Neural crest cell (in vitro differentiated cells): ENCODE measurements around the gene PRKN. TPM values are rescaled to one million over a fixed set of nuclear protein-coding genes. Genes with fewer than 3 reads are reported as not detected.

Source experiments
- DNase-seq: peaks from one replicate; pipeline ENCODE4 v3.0.0; 2021; ENCODE audit warnings: low read depth, mixed read lengths, low spot score
- H3K27ac Mint-ChIP-seq: one replicate; pipeline ENCODE4 v1.8.0; 2021; ENCODE audit warnings: mild to moderate bottlenecking, mixed read lengths; ENCODE audit not compliant: unreplicated experiment
- H3K27me3 Mint-ChIP-seq: 2 replicates; pipeline ENCODE4 v1.8.0; 2021; ENCODE audit warnings: low read depth, mild to moderate bottlenecking, mixed read lengths
- H3K36me3 Mint-ChIP-seq: 2 replicates; pipeline ENCODE4 v1.8.0; 2021; ENCODE audit warnings: low read depth, mild to moderate bottlenecking, mixed read lengths
- H3K4me1 Mint-ChIP-seq: 2 replicates; pipeline ENCODE4 v1.8.0; 2021; ENCODE audit warnings: mixed read lengths
- H3K4me3 Mint-ChIP-seq: one replicate; pipeline ENCODE4 v1.8.0; 2021; ENCODE audit warnings: mild to moderate bottlenecking, mixed read lengths
- H3K9me3 Mint-ChIP-seq: 2 replicates; pipeline ENCODE4 v1.8.0; 2021; ENCODE audit warnings: mixed read lengths
- CTCF ChIP-seq: fragments of 200-600 bp; sonication (generic); conservative IDR thresholded peaks from 2 replicates; pipeline ENCODE4 v1.5.0; 2021; ENCODE audit warnings: antibody characterized with exemption, mild to moderate bottlenecking
- total RNA-seq: library from RNA; stranded (reverse); gene quantifications from 2 replicates; pipeline ENCODE4 v1.2.1, GENCODE V29; 2021

Gene PRKN
- total RNA-seq, 1 donor from 2014 or later, result 3.2 TPM

- H3K27me3 Mint-ChIP-seq, result no peaks in the 10 kb centered on the region
- H3K36me3 Mint-ChIP-seq, result no peaks in the 10 kb centered on the region
- no peak overlapping the region for H3K4me3 Mint-ChIP-seq
- H3K4me1 Mint-ChIP-seq, result peaks cover 3% of the 10 kb centered on the region
- TF ChIP-seq CTCF, result no peak
- no peak overlapping the region for H3K27ac Mint-ChIP-seq
- no peaks in the 10 kb centered on the region for H3K9me3 Mint-ChIP-seq
- DNase-seq, result no peak
Measured at GRCh38 chr6:162242915-162243314, 484.7 kb downstream of the PRKN start.

GRCh38 chr6:162239330-162239729 is 488.2 kb downstream of the PRKN start:
- no peaks in the 10 kb centered on the region for H3K9me3 Mint-ChIP-seq
- no peak for TF ChIP-seq CTCF
- H3K27me3 Mint-ChIP-seq, result no peaks in the 10 kb centered on the region
- H3K36me3 Mint-ChIP-seq, result no peaks in the 10 kb centered on the region
- no peak for DNase-seq
- no peak overlapping the region for H3K4me3 Mint-ChIP-seq
- H3K4me1 Mint-ChIP-seq, result peaks cover 8% of the 10 kb centered on the region
- no peak overlapping the region for H3K27ac Mint-ChIP-seq

- Mint-ChIP-seq H3K36me3 (no peaks in the 10 kb centered on the region), H3K4me1 (peaks cover 8% of the 10 kb centered on the region), H3K27me3 (no peaks in the 10 kb centered on the region), H3K9me3 (no peaks in the 10 kb centered on the region), H3K27ac (no peak overlapping the region), H3K4me3 (no peak overlapping the region)
- DNase-seq, result no peak
- TF ChIP-seq CTCF, result no peak
Measured at GRCh38 chr6:162238675-162239074, 488.9 kb downstream of the PRKN start.

- H3K27ac Mint-ChIP-seq, result no peak overlapping the region
- no peak overlapping the region for H3K4me3 Mint-ChIP-seq
Measured at GRCh38 chr6:162237331-162237730, 490.2 kb downstream of the PRKN start.

GRCh38 chr6:162234631-162235030 is 492.9 kb downstream of the PRKN start:
- DNase-seq, result no peak
- H3K27ac Mint-ChIP-seq, result no peak overlapping the region
- H3K27me3 Mint-ChIP-seq, result no peaks in the 10 kb centered on the region
- H3K36me3 Mint-ChIP-seq, result no peaks in the 10 kb centered on the region
- TF ChIP-seq CTCF, result no peak
- no peaks in the 10 kb centered on the region for H3K9me3 Mint-ChIP-seq
- no peak overlapping the region for H3K4me3 Mint-ChIP-seq
- H3K4me1 Mint-ChIP-seq, result peaks cover 8% of the 10 kb centered on the region

More at GRCh38 chr6:162237331-162237730, 490.2 kb downstream of the PRKN start:
- H3K9me3 Mint-ChIP-seq, result no peaks in the 10 kb centered on the region
- no peak for TF ChIP-seq CTCF
- DNase-seq, result no peak
- H3K36me3 Mint-ChIP-seq, result no peaks in the 10 kb centered on the region
- no peaks in the 10 kb centered on the region for H3K27me3 Mint-ChIP-seq
- H3K4me1 Mint-ChIP-seq, result peaks cover 8% of the 10 kb centered on the region

- no peak for DNase-seq
- no peak for TF ChIP-seq CTCF
- H3K27ac Mint-ChIP-seq, result no peak overlapping the region
- H3K9me3 Mint-ChIP-seq, result no peaks in the 10 kb centered on the region
- no peaks in the 10 kb centered on the region for H3K27me3 Mint-ChIP-seq
- H3K4me3 Mint-ChIP-seq, result no peak overlapping the region
- H3K36me3 Mint-ChIP-seq, result no peaks in the 10 kb centered on the region
- H3K4me1 Mint-ChIP-seq, result no peaks in the 10 kb centered on the region
Measured at GRCh38 chr6:162230147-162230752, 497.3 kb downstream of the PRKN start.
